Astrocyte (in vitro differentiated cells and primary cell): ENCODE results near the gene KATNB1.

ENCODE experiments used
- EZH2 ChIP-seq: IDR thresholded peaks from 2 replicates; pipeline ENCODE4 v1.6.1; 2012; ENCODE audit warnings: mild to moderate bottlenecking, low read length, inconsistent platforms; ENCODE audit not compliant: insufficient read depth
- TF ChIP-seq, protein P1 (sequence below): IDR thresholded peaks from 2 replicates; pipeline ENCODE4 v1.5.1; 2011; ENCODE audit warnings: low read depth, mild to moderate bottlenecking, inconsistent platforms, low read length, moderate library complexity; ENCODE audit not compliant: insufficient read depth

DNA sequence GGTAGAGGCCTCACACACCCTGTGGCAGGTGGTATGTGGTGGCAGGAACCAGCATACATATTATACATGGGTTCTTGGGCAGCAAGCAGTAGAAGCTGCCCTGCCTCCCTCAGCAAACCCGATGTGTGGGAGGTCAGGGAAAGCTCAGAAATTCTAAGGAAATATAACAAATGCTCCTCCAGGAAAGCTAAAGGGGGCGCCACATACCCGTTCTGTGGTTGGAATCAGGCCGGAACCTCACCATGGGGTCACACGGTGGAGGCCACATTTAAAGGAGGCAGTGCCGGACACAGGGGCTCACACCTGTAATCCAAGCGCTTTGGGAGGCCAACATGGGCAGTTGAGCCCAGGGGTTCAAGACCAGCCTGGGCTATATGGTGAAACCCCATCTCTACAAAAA lies 12.4 kb upstream of the KATNB1 start:
- TF ChIP-seq, protein P1, sequence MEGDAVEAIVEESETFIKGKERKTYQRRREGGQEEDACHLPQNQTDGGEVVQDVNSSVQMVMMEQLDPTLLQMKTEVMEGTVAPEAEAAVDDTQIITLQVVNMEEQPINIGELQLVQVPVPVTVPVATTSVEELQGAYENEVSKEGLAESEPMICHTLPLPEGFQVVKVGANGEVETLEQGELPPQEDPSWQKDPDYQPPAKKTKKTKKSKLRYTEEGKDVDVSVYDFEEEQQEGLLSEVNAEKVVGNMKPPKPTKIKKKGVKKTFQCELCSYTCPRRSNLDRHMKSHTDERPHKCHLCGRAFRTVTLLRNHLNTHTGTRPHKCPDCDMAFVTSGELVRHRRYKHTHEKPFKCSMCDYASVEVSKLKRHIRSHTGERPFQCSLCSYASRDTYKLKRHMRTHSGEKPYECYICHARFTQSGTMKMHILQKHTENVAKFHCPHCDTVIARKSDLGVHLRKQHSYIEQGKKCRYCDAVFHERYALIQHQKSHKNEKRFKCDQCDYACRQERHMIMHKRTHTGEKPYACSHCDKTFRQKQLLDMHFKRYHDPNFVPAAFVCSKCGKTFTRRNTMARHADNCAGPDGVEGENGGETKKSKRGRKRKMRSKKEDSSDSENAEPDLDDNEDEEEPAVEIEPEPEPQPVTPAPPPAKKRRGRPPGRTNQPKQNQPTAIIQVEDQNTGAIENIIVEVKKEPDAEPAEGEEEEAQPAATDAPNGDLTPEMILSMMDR = no peak
- no peak for TF ChIP-seq EZH2
